Subcutaneous adipose tissue (tissue), 4 donors: ENCODE results near the gene ACTN4. TPM values are rescaled to one million over a fixed set of nuclear protein-coding genes. Genes with fewer than 3 reads are reported as not detected.

ENCODE experiments used
- CTCF ChIP-seq: fragments of 450-650 bp; IDR thresholded peaks from one replicate; pipeline ENCODE4 v1.5.1; 2016; ENCODE audit warnings: low read depth, mild to moderate bottlenecking, control low read depth, antibody characterized with exemption, moderate library complexity
- total RNA-seq, 4 donors: library from RNA; depleted of rRNA; stranded (reverse); fragments of >200 nt; gene quantifications; one replicate each; pipeline ENCODE4 v1.1.0, GENCODE V29; 2016

Gene ACTN4
- total RNA-seq, 4 donors from 2014 or later: 179 to 258 (median 186) TPM

GRCh38 chr19:38690832-38691231, 43.4 kb downstream of the ACTN4 start:
- TF ChIP-seq CTCF: no peak

GRCh38 chr19:38691938-38692457, 44.5 kb downstream of the ACTN4 start:
- no peak for TF ChIP-seq CTCF

- TF ChIP-seq CTCF: no peak
Observed at GRCh38 chr19:38692458-38693379, 45.3 kb downstream of the ACTN4 start.

GRCh38 chr19:38693380-38694223, 46.2 kb downstream of the ACTN4 start:
- no peak for TF ChIP-seq CTCF

GRCh38 chr19:38695317-38695683, 47.9 kb downstream of the ACTN4 start:
- no peak for TF ChIP-seq CTCF

- TF ChIP-seq CTCF: no peak
Observed at GRCh38 chr19:38695832-38696728, 48.6 kb downstream of the ACTN4 start.
